Upper lobe of right lung (tissue), 1 donor: ENCODE results near the gene C15orf40. TPM values are rescaled to one million over a fixed set of nuclear protein-coding genes. Genes with fewer than 3 reads are reported as not detected.
A peak's percentile ranks its signal among the peaks of the same experiment; 100 is the strongest.

ENCODE experiments used
- ATAC-seq: fragments of 200-7000 bp; cut with Tn5 transposase; one replicate; pipeline ENCODE4 v1.9.1; 2020; ENCODE audit warnings: mild to moderate bottlenecking, moderate library complexity
- DNase-seq: peaks from one replicate; pipeline ENCODE4 v3.0.0-alpha.2; 2020
- H3K27ac ChIP-seq: fragments of 200-600 bp; one replicate; pipeline ENCODE4 v1.8.0; 2022
- H3K27me3 ChIP-seq: fragments of 200-600 bp; one replicate; pipeline ENCODE4 v1.8.0; 2022; ENCODE audit warnings: mild to moderate bottlenecking
- H3K36me3 ChIP-seq: fragments of 200-600 bp; one replicate; pipeline ENCODE4 v1.8.0; 2022
- H3K4me1 ChIP-seq: fragments of 200-600 bp; one replicate; pipeline ENCODE4 v1.8.0; 2022
- H3K4me3 ChIP-seq: fragments of 200-600 bp; one replicate; pipeline ENCODE4 v1.8.0; 2022; ENCODE audit warnings: mild to moderate bottlenecking
- H3K9me3 ChIP-seq: fragments of 200-600 bp; one replicate; pipeline ENCODE4 v1.8.0; 2022
- intact Hi-C: fragments of 100-400 bp; cut with DNase I; formaldehyde crosslinking; loops from one replicate; pipeline ENCODE4 v1.11.0; 2022
- total RNA-seq: library from RNA; stranded (reverse); fragmentation: NEBNext Ultra II Directional; extraction: Animal tissue kit (Norgen Biotek cat#: 25700); gene quantifications from one replicate; pipeline ENCODE4 v1.2.1, GENCODE V29; 2021
- TF ChIP-seq, protein P1 (sequence below): fragments of 200-600 bp; IDR thresholded peaks from one replicate; pipeline ENCODE4 v1.8.0; 2022; ENCODE audit warnings: antibody characterized with exemption
- donor health status: DM: no; HTN: yes; CAD: no; lungs with severe emphysema.

The C15orf40 gene
- total RNA-seq, 1 donor from 2014 or later, result 23.0 TPM

DNA sequence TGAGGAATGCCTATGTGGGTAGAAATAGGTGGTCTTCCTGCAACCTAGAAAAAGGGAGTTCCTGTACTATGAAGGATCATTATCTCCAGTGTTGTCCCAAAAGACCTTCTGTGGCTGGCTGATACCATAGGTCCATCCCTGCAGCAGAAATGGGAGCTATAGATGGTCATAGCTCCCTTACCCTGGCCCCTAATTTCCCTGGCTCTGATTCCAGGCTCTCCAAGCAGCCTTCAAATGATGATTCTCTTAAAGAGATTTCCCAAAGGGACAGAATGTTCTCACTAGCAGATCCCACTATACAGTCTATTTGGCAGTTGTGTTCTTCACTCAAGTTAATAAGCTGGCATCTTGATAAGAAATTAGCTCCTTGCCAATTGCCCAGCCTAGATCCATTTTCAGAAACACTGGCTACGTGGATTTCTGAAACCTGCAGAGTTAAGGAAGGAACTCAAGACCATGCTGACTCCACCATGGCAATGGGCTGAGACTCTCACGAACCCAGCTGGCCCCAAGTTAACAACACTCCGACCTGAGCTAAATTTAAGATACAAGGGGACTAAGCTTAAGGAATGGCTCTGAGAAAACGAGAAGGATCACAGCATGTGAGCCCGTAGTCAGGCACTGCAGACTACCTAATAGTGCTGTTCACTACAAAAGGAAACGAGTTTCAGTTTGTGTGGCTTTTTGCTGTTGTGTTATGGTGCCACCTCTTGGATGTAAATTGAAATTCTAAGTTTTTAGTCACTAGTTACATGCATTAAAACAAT is 11.4 kb downstream of the C15orf40 start:
- TF ChIP-seq, protein P1, sequence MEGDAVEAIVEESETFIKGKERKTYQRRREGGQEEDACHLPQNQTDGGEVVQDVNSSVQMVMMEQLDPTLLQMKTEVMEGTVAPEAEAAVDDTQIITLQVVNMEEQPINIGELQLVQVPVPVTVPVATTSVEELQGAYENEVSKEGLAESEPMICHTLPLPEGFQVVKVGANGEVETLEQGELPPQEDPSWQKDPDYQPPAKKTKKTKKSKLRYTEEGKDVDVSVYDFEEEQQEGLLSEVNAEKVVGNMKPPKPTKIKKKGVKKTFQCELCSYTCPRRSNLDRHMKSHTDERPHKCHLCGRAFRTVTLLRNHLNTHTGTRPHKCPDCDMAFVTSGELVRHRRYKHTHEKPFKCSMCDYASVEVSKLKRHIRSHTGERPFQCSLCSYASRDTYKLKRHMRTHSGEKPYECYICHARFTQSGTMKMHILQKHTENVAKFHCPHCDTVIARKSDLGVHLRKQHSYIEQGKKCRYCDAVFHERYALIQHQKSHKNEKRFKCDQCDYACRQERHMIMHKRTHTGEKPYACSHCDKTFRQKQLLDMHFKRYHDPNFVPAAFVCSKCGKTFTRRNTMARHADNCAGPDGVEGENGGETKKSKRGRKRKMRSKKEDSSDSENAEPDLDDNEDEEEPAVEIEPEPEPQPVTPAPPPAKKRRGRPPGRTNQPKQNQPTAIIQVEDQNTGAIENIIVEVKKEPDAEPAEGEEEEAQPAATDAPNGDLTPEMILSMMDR, result peak; percentile 42
- Histone ChIP-seq H3K4me3 (peak overlapping the region; percentile 36), H3K27ac (peak overlapping the region; percentile 44), H3K4me1 (peaks cover 5% of the 10 kb centered on the region), H3K27me3 (no peaks in the 10 kb centered on the region), H3K9me3 (no peaks in the 10 kb centered on the region), H3K36me3 (peaks cover 14% of the 10 kb centered on the region)
- intact Hi-C loops, result no loop called here
- DNase-seq (no peak), ATAC-seq (peak; percentile 81)

DNA sequence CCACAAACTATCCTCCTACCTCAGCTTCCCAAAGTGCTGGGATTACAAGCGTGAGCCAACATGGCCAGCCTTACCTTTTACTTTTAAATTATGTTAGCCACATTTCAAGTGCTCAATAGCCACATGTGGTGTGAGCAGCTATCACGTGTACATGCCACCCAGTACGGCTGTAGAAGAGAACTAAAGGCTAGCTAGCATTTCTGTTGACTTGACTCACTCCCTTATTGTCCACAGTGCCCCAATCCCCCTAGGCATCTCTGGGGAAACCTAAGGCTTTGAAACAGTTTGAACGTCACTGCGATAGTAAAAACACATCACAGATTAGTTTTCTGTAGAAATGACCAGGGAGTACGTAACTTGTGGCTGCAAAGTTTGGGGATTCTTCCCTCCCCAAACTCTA is 12.0 kb downstream of the C15orf40 start:
- no peak for DNase-seq
- H3K27ac ChIP-seq, result no peak overlapping the region
- no peak overlapping the region for H3K4me3 ChIP-seq
- peaks cover 5% of the 10 kb centered on the region for H3K4me1 ChIP-seq
- no peaks in the 10 kb centered on the region for H3K27me3 ChIP-seq
- ATAC-seq, result no peak
- TF ChIP-seq, protein P1, result no peak
- H3K9me3 ChIP-seq, result no peaks in the 10 kb centered on the region
- intact Hi-C loops, result no loop called here
- H3K36me3 ChIP-seq, result peaks cover 7% of the 10 kb centered on the region

DNA sequence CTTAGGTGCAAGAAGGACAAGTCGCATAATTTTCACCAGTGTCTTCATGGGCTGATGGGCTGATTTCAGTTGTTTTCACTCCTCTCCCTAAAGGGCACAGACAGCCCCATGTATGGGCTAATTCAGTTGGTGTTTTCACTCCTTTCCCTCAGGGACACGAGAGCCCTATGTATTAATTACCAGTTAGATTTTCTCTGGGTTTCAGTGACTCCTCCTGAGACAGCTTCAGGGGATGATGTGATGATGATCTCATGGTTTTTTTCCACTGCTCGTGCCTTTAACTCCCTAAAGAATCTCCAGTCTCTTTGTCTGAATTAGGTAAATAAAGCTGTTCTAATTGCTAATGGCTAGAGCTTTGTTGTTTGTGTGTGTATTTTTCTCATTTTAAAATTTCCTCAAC is 15.5 kb downstream of the C15orf40 start:
- H3K36me3 ChIP-seq, result peaks cover 10% of the 10 kb centered on the region
- TF ChIP-seq, protein P1, result no peak
- DNase-seq, result no peak
- ATAC-seq, result no peak
- H3K27ac ChIP-seq, result no peak overlapping the region
- intact Hi-C loops, result no loop called here
- no peaks in the 10 kb centered on the region for H3K27me3 ChIP-seq
- no peak overlapping the region for H3K4me3 ChIP-seq
- peaks cover 5% of the 10 kb centered on the region for H3K4me1 ChIP-seq
- no peaks in the 10 kb centered on the region for H3K9me3 ChIP-seq

DNA sequence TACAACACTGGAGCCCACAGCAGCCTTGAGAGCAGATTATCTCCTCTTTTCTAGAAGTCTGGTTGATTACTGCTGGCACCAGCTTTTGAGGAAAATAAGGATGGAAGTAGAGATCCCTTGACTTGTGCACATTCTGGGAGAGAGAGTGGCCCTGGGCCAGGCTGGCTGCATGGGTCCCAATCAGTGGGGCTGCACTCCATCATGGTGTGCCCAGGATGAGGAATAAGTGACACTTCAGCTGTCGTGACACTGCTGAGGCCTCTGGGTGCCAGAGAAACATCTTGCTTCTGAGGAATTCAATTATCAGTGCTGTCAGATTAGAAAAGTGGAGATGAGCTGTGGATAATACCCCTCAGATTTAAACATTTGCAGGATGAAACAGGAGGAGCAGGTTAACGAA is 16.4 kb downstream of the C15orf40 start:
- intact Hi-C loops, result no loop called here
- Histone ChIP-seq H3K27me3 (no peaks in the 10 kb centered on the region), H3K4me3 (no peak overlapping the region), H3K9me3 (no peaks in the 10 kb centered on the region), H3K27ac (no peak overlapping the region), H3K36me3 (peaks cover 15% of the 10 kb centered on the region), H3K4me1 (peaks cover 2% of the 10 kb centered on the region)
- DNase-seq (no peak), ATAC-seq (no peak)
- TF ChIP-seq, protein P1, result no peak

DNA sequence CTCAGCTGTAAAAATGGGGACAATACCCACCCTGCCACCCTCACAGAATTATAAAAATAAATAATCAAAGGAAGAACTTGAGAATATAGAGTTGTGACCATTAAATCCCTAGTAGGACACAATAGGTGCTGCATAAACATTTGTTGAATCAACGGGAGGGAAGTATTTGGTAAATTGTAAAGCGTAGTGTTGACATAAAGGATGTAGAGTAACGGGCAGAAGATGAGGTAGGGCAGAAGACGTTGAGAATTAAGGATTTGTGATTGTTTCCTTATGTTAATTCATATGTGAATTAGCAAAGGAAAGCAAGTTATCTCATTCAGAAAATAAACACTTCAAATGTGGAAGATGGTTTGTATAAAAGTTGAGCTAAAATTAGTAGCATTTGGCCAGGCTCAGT is 18.3 kb downstream of the C15orf40 start:
- intact Hi-C loops, result loop anchor here (5.0 kb wide), 1 partner anchor 151 kb away; no protein-coding TSS in a partner anchor
- TF ChIP-seq, protein P1, result no peak
- Histone ChIP-seq H3K9me3 (no peaks in the 10 kb centered on the region), H3K4me1 (no peaks in the 10 kb centered on the region), H3K36me3 (peaks cover 30% of the 10 kb centered on the region), H3K4me3 (no peak overlapping the region), H3K27me3 (no peaks in the 10 kb centered on the region), H3K27ac (no peak overlapping the region)
- no peak for DNase-seq
- ATAC-seq, result no peak
